H9 (cell line): ENCODE measurements around the gene JAGN1. TPM values are rescaled to one million over a fixed set of nuclear protein-coding genes. Genes with fewer than 3 reads are reported as not detected.

ENCODE experiments used
- DNase-seq: peaks from one replicate; pipeline ENCODE4 v3.0.0-alpha.2; 2017
- H2AFZ ChIP-seq: one replicate; pipeline ENCODE4 v1.6.1; 2013; ENCODE audit warnings: mild to moderate bottlenecking, low read length, control low read depth, moderate library complexity
- H2AK5ac ChIP-seq: 2 replicates; pipeline ENCODE4 v1.6.1; 2013; ENCODE audit warnings: low read length, control low read depth, mixed read lengths; ENCODE audit not compliant: insufficient read length
- H2BK120ac ChIP-seq: one replicate; pipeline ENCODE4 v1.6.1; 2013; ENCODE audit warnings: low read depth, mild to moderate bottlenecking, low read length, control low read depth, inconsistent platforms; ENCODE audit not compliant: poor library complexity, severe bottlenecking
- H2BK12ac ChIP-seq: 2 replicates; pipeline ENCODE4 v1.6.1; 2013; ENCODE audit warnings: low read length, control low read depth, mixed read lengths, low read depth; ENCODE audit not compliant: insufficient read length
- H2BK15ac ChIP-seq: 2 replicates; pipeline ENCODE4 v1.6.1; 2013; ENCODE audit warnings: low read depth, low read length, control low read depth
- H2BK20ac ChIP-seq: one replicate; pipeline ENCODE4 v1.6.1; 2013; ENCODE audit warnings: low read depth, mild to moderate bottlenecking, low read length, control low read depth, inconsistent platforms; ENCODE audit not compliant: poor library complexity, severe bottlenecking
- H2BK5ac ChIP-seq: 2 replicates; pipeline ENCODE4 v1.6.1; 2013; ENCODE audit warnings: low read length, control low read depth, mixed read lengths; ENCODE audit not compliant: insufficient read length
- H3K14ac ChIP-seq: 2 replicates; pipeline ENCODE4 v1.6.1; 2013; ENCODE audit warnings: low read length, control low read depth; ENCODE audit not compliant: insufficient read depth
- H3K18ac ChIP-seq: 2 replicates; pipeline ENCODE4 v1.6.1; 2013; ENCODE audit warnings: low read depth, mild to moderate bottlenecking, mixed read lengths, low read length, control low read depth; ENCODE audit not compliant: insufficient read length
- H3K23ac ChIP-seq: 2 replicates; pipeline ENCODE4 v1.6.1; 2013; ENCODE audit warnings: low read length, control low read depth, mixed read lengths, low read depth; ENCODE audit not compliant: insufficient read length
- H3K23me2 ChIP-seq: 2 replicates; pipeline ENCODE4 v1.6.1; 2013; ENCODE audit warnings: low read depth, mild to moderate bottlenecking, mixed read lengths, low read length, control low read depth; ENCODE audit not compliant: insufficient read length, poor library complexity, severe bottlenecking
- H3K27ac ChIP-seq: 2 replicates; pipeline ENCODE4 v1.5.1; 2013; ENCODE audit warnings: low read length, control low read depth, mixed read lengths, low read depth; ENCODE audit not compliant: insufficient read length
- H3K27me3 ChIP-seq: 2 replicates; pipeline ENCODE4 v1.6.1; 2013; ENCODE audit warnings: low read length, control low read depth, inconsistent platforms; ENCODE audit not compliant: insufficient read depth
- H3K4ac ChIP-seq: 2 replicates; pipeline ENCODE4 v1.6.1; 2013; ENCODE audit warnings: low read depth, mild to moderate bottlenecking, control low read depth, inconsistent platforms, low read length, moderate library complexity
- H3K4me1 ChIP-seq: 2 replicates; pipeline ENCODE4 v1.6.1; 2013; ENCODE audit warnings: low read length, control low read depth, inconsistent platforms; ENCODE audit not compliant: insufficient read depth
- H3K4me2 ChIP-seq: 2 replicates; pipeline ENCODE4 v1.6.1; 2013; ENCODE audit warnings: low read length, control low read depth, mixed read lengths; ENCODE audit not compliant: insufficient read length, insufficient read depth
- H3K56ac ChIP-seq: 2 replicates; pipeline ENCODE4 v1.6.1; 2013; ENCODE audit warnings: low read depth, mild to moderate bottlenecking, mixed read lengths, low read length, control low read depth; ENCODE audit not compliant: insufficient read length
- H3K79me1 ChIP-seq: 2 replicates; pipeline ENCODE4 v1.6.1; 2013; ENCODE audit warnings: low read depth, mild to moderate bottlenecking, moderate library complexity, low read length, control low read depth, inconsistent platforms; ENCODE audit not compliant: insufficient read depth, poor library complexity, severe bottlenecking
- H3K79me2 ChIP-seq: 2 replicates; pipeline ENCODE4 v1.6.1; 2013; ENCODE audit warnings: low read length, control low read depth, inconsistent platforms; ENCODE audit not compliant: insufficient read depth
- H3K9ac ChIP-seq: 2 replicates; pipeline ENCODE4 v1.6.1; 2013; ENCODE audit warnings: low read length, control low read depth, mixed read lengths; ENCODE audit not compliant: insufficient read length; ENCODE audit errors: extremely low read depth
- H3K9me3 ChIP-seq: one replicate; pipeline ENCODE4 v1.6.1; 2013; ENCODE audit warnings: low read depth, low read length, inconsistent platforms; ENCODE audit not compliant: control insufficient read depth
- H3T11ph ChIP-seq: one replicate; pipeline ENCODE4 v1.6.1; 2013; ENCODE audit warnings: mild to moderate bottlenecking, low read length, control low read depth, inconsistent platforms
- H4K20me1 ChIP-seq: one replicate; pipeline ENCODE4 v1.6.1; 2013; ENCODE audit not compliant: control insufficient read depth, insufficient read length, insufficient read depth
- H4K5ac ChIP-seq: 2 replicates; pipeline ENCODE4 v1.6.1; 2013; ENCODE audit warnings: low read depth, mild to moderate bottlenecking, mixed read lengths, low read length, control low read depth; ENCODE audit not compliant: insufficient read length
- H4K8ac ChIP-seq: replicated peaks from 2 replicates; pipeline ENCODE4 v1.6.1; 2013; ENCODE audit warnings: low read length, control low read depth, mixed read lengths, low read depth; ENCODE audit not compliant: insufficient read length
- H4K91ac ChIP-seq: 2 replicates; pipeline ENCODE4 v1.6.1; 2013; ENCODE audit warnings: low read depth, mild to moderate bottlenecking, moderate library complexity, mixed read lengths, low read length, control low read depth; ENCODE audit not compliant: insufficient read length
- H3K27ac Mint-ChIP-seq, 3 experiments: 2 replicates in 2 of 3; 3 replicates in 1 of 3; pipeline ENCODE4 v1.8.0; 2020 to 2021; ENCODE audit warnings: mixed read lengths in 3 of 3, mild to moderate bottlenecking in 1 of 3, moderate library complexity in 1 of 3
- H3K27me3 Mint-ChIP-seq: 2 replicates; pipeline ENCODE4 v1.8.0; 2021; ENCODE audit warnings: low read depth, mild to moderate bottlenecking, moderate library complexity, mixed read lengths
- H3K36me3 Mint-ChIP-seq, 3 experiments: 2 replicates in 2 of 3; 3 replicates in 1 of 3; pipeline ENCODE4 v1.8.0; 2020 to 2021; ENCODE audit warnings: low read depth in 3 of 3, mixed read lengths in 3 of 3; ENCODE audit not compliant: insufficient read depth in 1 of 3
- H3K4me1 Mint-ChIP-seq, 2 experiments: 2 replicates each; pipeline ENCODE4 v1.8.0; 2020; ENCODE audit warnings: mixed read lengths in 2 of 2
- H3K4me3 Mint-ChIP-seq, 2 experiments: 2 replicates in 1 of 2; 3 replicates in 1 of 2; pipeline ENCODE4 v1.8.0; 2020 to 2021; ENCODE audit warnings: mild to moderate bottlenecking in 2 of 2, mixed read lengths in 2 of 2, moderate library complexity in 1 of 2
- H3K9me3 Mint-ChIP-seq, 2 experiments: 2 replicates in 1 of 2; 3 replicates in 1 of 2; pipeline ENCODE4 v1.8.0; 2020; ENCODE audit warnings: mild to moderate bottlenecking in 2 of 2, mixed read lengths in 2 of 2, moderate library complexity in 1 of 2
- CTCF ChIP-seq: fragments of 200-600 bp; sonication (generic); conservative IDR thresholded peaks from 3 replicates; pipeline ENCODE4 v1.8.0; 2021; ENCODE audit warnings: antibody characterized with exemption, mild to moderate bottlenecking
- WGBS: extraction: QIAGEN DNeasy Blood & Tissue Kit; methylation state at CpG from one replicate; pipeline ENCODE4 v1.1.7; 2013; ENCODE audit warnings: missing lambda C conversion rate, low lambda C conversion rate, mixed read lengths; ENCODE audit not compliant: insufficient read length; ENCODE audit errors: extremely low coverage; 5-methylcytosine and 5-hydroxymethylcytosine counted together
- total RNA-seq: library from RNA; stranded (reverse); gene quantifications from 2 replicates; pipeline ENCODE4 v1.2.1, GENCODE V29; 2021

Gene JAGN1
- total RNA-seq, 1 experiment from 2014 or later, result 33.5 TPM

- H3K36me3 Mint-ChIP-seq, result no peaks in the 10 kb centered on the region
- Histone ChIP-seq H2BK15ac (no peak overlapping the region), H3K27ac (no peak overlapping the region), H4K5ac (no peak overlapping the region), H3K23me2 (no peaks in the 10 kb centered on the region), H3K9me3 (no peaks in the 10 kb centered on the region), H3K27me3 (no peaks in the 10 kb centered on the region), H3K9ac (no peak overlapping the region), H3K79me2 (no peaks in the 10 kb centered on the region), H4K20me1 (no peaks in the 10 kb centered on the region), H3T11ph (no peak overlapping the region), H3K18ac (no peak overlapping the region), H2BK20ac (no peak overlapping the region), H3K4me1 (no peaks in the 10 kb centered on the region), H3K79me1 (no peaks in the 10 kb centered on the region), H2AK5ac (no peak overlapping the region), H4K91ac (no peak overlapping the region), H3K14ac (no peak overlapping the region), H3K4me2 (no peak overlapping the region), H2AFZ (no peak overlapping the region), H3K4ac (no peak overlapping the region), H2BK12ac (no peak overlapping the region), H3K23ac (no peak overlapping the region), H4K8ac (no peak overlapping the region), H2BK5ac (no peak overlapping the region), H2BK120ac (no peak overlapping the region), H3K56ac (no peak overlapping the region)
- TF ChIP-seq CTCF, result no peak
- no peaks in the 10 kb centered on the region; the same call in none of the 2 replicates for H3K27me3 Mint-ChIP-seq
- no peak overlapping the region for H3K4me3 Mint-ChIP-seq
- WGBS, result no CpG with 5 or more reads among the region's 5 CpGs
- H3K9me3 Mint-ChIP-seq, result no peaks in the 10 kb centered on the region
- no peak for DNase-seq
- no peak overlapping the region; a peak in 2 of 7 replicates for H3K27ac Mint-ChIP-seq
- peaks cover 3 to 5% of the 10 kb centered on the region in 2 experiments; a peak in 2 of 4 replicates for H3K4me1 Mint-ChIP-seq
Measured at GRCh38 chr3:9878700-9879099, 11.7 kb upstream of the JAGN1 start.
